GM18502 (cell line): ENCODE results near the gene ERICH6.
"Not testable (repeated sequence)": the region's sequence is repeated elsewhere in the genome, so short reads cannot be mapped to it uniquely, and the experiment has no call there.

Source experiments
- ATAC-seq: cut with Tn5 transposase; IDR thresholded peaks from one replicate; pipeline ENCODE4 v1.9.1; 2021; ENCODE audit warnings: mild to moderate bottlenecking; ENCODE audit not compliant: unreplicated experiment, poor library complexity

The ERICH6 gene

GRCh38 chr3:150623945-150624344, 79.8 kb downstream of the ERICH6 start:
- ATAC-seq: no peak

- not testable (repeated sequence) for ATAC-seq
These were observed 80.8 kb downstream of the ERICH6 start for GRCh38 chr3:150622955-150623354.

DNA sequence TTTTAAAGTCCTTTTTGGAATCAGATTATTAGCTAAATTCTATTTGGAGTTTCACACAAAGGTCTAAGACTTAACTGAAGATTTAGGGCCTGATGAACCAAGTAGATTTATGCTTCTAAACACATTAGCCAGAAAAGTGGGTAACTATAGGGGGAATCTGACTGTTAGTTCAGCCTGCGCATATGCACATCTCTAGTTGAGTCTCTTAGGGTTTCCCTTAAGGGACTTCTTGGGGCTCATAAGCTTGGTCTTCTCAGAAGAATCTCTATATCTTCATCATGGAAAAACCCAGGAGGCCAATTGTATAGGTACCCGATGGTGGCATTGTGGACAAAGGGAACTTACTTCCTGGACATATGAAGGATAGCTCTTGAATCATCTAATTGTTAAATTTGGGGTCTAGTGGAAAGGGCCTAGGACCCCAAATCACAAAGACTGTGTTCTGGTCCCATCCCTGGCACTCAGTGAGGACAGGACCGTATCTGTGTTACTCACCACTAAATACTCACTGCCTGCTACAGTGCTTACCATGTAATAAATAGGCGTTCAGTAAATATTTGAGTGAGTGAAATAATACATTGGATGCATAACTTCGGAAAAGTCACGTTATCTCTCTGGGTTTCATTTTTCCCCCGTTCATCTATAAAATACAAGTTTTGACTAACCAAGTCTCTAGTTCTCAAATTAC, 83.6 kb downstream of the ERICH6 start:
- no peak for ATAC-seq

DNA sequence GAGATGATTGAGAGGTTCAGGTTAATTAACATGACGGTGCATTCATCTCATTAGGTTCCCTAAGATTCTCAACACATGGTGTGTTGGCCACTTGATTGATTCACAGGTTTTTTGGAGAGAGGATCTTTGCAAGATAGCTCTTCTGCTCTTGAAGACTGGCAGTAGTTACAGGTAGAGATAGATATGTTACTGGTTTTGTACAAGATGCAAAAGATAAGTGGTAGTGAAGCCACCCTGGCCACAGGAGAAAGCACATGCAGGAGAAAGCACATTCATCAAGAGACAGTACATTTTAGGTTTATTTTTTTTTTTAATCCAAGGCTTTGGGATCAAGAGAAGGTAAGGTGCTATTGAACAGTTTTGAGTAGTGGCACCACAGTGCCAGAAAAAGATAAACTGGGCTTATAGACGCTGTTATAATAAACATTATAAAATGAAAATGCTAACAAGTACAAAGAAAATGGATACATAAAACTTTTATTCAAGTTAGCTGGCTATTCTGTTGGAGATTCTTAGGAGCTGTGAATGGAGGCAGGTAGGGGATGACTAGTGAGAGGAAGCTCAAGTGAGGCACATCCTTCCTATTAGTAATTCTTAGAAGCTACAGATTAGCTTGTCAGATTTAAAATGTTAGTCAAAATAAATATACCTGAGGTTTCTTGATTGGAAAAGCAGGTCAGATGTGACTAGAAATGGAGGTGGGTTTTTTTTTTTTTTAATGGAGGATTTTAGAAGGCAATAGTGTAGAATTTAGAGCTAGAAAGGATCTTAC, 89.8 kb downstream of the ERICH6 start:
- ATAC-seq: no peak

DNA sequence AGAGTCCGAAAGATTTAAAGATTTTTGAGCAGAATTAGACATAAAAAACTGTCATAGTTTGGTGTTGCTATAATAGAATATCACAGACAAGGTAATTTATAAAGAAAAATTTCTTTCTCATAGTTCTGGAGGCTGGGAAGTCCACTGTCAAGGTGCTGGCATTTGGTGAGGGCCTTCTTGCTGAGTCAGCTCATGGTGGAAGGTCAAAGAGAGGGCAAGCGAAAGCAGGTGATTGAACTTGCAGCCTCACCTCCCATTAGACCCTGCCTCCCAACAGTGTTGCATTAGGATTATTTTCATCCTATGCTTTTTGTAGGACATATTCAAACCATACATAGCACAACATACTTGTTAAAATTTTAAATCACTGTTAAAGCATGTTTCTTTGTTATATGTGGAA, 90.7 kb downstream of the ERICH6 start:
- no peak for ATAC-seq

DNA sequence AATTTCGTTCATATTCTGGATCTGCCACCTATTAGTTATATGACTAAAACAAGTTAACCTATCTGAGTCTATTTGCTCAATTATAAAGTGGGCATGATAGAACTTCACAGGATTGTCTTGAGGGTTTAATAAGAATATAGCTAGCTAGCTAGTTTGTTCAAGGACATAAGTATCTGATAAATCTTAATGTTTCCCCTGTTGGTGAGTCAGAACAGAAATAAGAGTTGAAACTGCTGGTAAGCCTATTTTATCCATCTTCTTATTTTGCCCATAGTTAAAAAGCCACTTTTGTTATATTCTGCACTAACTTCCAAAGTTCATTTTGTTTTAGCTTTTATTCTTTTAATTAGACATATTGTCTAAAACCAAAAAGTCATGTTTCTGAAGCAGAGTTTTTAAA, 91.2 kb downstream of the ERICH6 start:
- no peak for ATAC-seq

- ATAC-seq: no peak
These were observed 92.1 kb downstream of the ERICH6 start for GRCh38 chr3:150611666-150612065.

DNA sequence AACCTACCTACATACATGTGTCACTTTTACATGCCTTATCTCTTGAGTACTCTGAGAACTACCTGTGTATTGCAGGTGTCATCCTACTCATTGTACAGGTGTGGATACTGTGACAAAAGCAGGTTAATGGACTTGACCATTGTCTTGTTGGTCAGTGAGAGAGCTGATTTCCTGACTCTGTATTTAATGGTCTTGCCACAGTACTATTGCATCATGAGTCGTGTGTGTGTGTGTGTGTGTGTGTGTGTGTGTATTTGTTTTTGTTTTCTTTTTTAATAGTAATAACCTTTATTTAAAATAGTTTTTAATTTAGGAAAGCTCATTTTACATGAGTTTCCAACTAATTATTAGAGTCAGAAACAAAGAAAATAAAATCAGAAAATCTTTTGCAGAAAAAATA, 92.9 kb downstream of the ERICH6 start:
- no peak for ATAC-seq

GRCh38 chr3:150609988-150610387, 93.7 kb downstream of the ERICH6 start:
- ATAC-seq: no peak
